GM12878 (cell line): Measurements from ENCODE around the gene SLC35E4.

ENCODE experiments used
- EZH2 ChIP-seq: IDR thresholded peaks from 2 replicates; pipeline ENCODE4 v1.6.1; 2012; ENCODE audit warnings: low read depth, mild to moderate bottlenecking, control low read depth, inconsistent platforms, low read length, borderline replicate concordance; ENCODE audit not compliant: control insufficient read depth
- PRDM15 ChIP-seq: fragments of 450-650 bp; formaldehyde crosslinking; IDR thresholded peaks from 2 replicates; pipeline ENCODE4 v1.4.0; 2020; ENCODE audit warnings: mild to moderate bottlenecking, moderate library complexity
- USF2 ChIP-seq: IDR thresholded peaks from 2 replicates; pipeline ENCODE4 v1.6.1; 2011; ENCODE audit warnings: low read depth, low read length, improper control_type of control experiment, borderline replicate concordance

DNA sequence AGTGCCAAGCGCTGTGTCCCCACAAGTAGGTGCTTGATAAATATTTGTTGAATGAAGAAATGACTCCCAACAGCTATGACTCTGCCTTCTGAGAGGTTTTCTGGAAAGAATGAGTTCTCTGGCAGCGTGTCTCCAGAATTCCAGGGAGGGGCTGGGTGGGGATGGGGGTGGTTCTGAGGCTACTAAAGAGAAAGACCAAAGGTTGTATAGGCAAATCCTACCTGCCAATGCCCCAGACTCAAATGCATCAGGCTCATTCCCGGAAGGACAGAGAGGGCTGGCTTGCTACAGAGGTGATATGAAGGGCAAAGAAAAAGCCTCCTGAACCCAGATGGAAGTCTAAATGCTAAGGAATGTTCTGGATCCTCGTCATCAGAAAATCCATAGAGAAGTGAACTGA is 30.2 kb downstream of the SLC35E4 start:
- TF ChIP-seq USF2 = no peak
- no peak for TF ChIP-seq PRDM15 (CRISPR knock-in tag)
- no peak for TF ChIP-seq EZH2
